HCT116 (cell line): ENCODE data around the gene ROR2. TPM values are rescaled to one million over a fixed set of nuclear protein-coding genes. Genes with fewer than 3 reads are reported as not detected.

Experiments used
- ATAC-seq: fragments of 200-7000 bp; cut with Tn5 transposase; 2 replicates; pipeline ENCODE4 v1.9.1; 2020; ENCODE audit warnings: mild to moderate bottlenecking, moderate library complexity
- BruUV-seq: library from RNA; stranded (reverse); fragments of 400-500 nt; replicated peaks from 2 replicates; lab custom pipeline; 2021; lab: Mats Ljungman, UMichigan
- CTCF ChIA-PET: fragments of 300-600 bp; sonication (Branson Sonifier 250); formaldehyde crosslinking; loops from one replicate; lab custom pipeline; 2021; ENCODE audit warnings: antibody characterized with exemption; lab: Charles Lee
- POLR2A ChIA-PET: fragments of 300-600, 350-600 bp; sonication (Branson Sonifier 250); formaldehyde crosslinking; loops from one replicate; lab custom pipeline; 2021; ENCODE audit warnings: antibody characterized with exemption; lab: Charles Lee
- RAD21 ChIA-PET, 2 experiments: fragments of 300-600 bp; sonication (Branson Sonifier 250); formaldehyde crosslinking; loops; one replicate each; lab custom pipeline; 2023; ENCODE audit warnings: low total read pairs in 2 of 2; ENCODE audit not compliant: uncharacterized antibody in 2 of 2, unreplicated experiment in 2 of 2, low non-redundant PET in 1 of 2; lab: Charles Lee
- DNase-seq: peaks from one replicate; pipeline ENCODE4 v3.0.0-alpha.2; 2010; ENCODE audit warnings: low read depth, low spot score
- H2AFZ ChIP-seq: fragments of 200-600 bp; shearing (Covaris generic), sonication (generic); 2 replicates; pipeline ENCODE4 v1.6.1; 2017; ENCODE audit warnings: low read depth, mixed run types, mixed read lengths, antibody characterized with exemption, low read length; ENCODE audit not compliant: poor library complexity, severe bottlenecking
- H3K27ac ChIP-seq: 2 replicates; pipeline ENCODE4 v1.5.1; 2012; ENCODE audit warnings: low read depth, low read length
- H3K27me3 ChIP-seq: fragments of 200-600 bp; sonication (generic); 2 replicates; pipeline ENCODE4 v1.6.1; 2016; ENCODE audit warnings: mixed run types, low read length, mixed read lengths; ENCODE audit not compliant: insufficient read depth
- H3K36me3 ChIP-seq, 2 experiments: fragments of 200-500 bp in 1 of 2; fragments of 200-600 bp in 1 of 2; sonication (Bioruptor generic) in 1 of 2; sonication (generic) in 1 of 2; 2 replicates each; pipeline versions ENCODE4 v1.5.1 to v1.6.1; 2014 to 2016; ENCODE audit warnings: low read length in 2 of 2, inconsistent platforms in 1 of 2, mixed read lengths in 1 of 2, mixed run types in 1 of 2; ENCODE audit not compliant: insufficient read depth in 2 of 2, control insufficient read depth in 1 of 2
- H3K4me1 ChIP-seq, 2 experiments: fragments of 200-600 bp in 1 of 2; sonication (generic) in 1 of 2; 2 replicates each; pipeline versions ENCODE4 v1.5.1 to v1.6.1; 2012 to 2017; ENCODE audit warnings: low read length in 2 of 2, inconsistent platforms in 1 of 2, mild to moderate bottlenecking in 1 of 2, mixed read lengths in 1 of 2, mixed run types in 1 of 2, moderate library complexity in 1 of 2; ENCODE audit not compliant: insufficient read depth in 2 of 2, control insufficient read depth in 1 of 2
- H3K4me2 ChIP-seq: fragments of 200-600 bp; sonication (generic); 2 replicates; pipeline ENCODE4 v1.6.1; 2017; ENCODE audit warnings: mixed run types, low read length, mixed read lengths
- H3K4me3 ChIP-seq, 2 experiments: fragments of 200-600 bp in 1 of 2; sonication (generic) in 1 of 2; replicated peaks in 1 of 2; 2 replicates each; pipeline ENCODE4 v1.5.1; 2011 to 2016; ENCODE audit warnings: low read length in 2 of 2, control low read depth in 1 of 2, low read depth in 1 of 2, mild to moderate bottlenecking in 1 of 2, mixed read lengths in 1 of 2, mixed run types in 1 of 2
- H3K79me2 ChIP-seq: fragments of 200-600 bp; sonication (generic); 2 replicates; pipeline ENCODE4 v1.6.1; 2017; ENCODE audit warnings: mild to moderate bottlenecking, mixed run types, low read length, moderate library complexity, mixed read lengths; ENCODE audit not compliant: insufficient read depth
- H3K9ac ChIP-seq: fragments of 200-600 bp; sonication (generic); 2 replicates; pipeline ENCODE4 v1.6.1; 2016; ENCODE audit warnings: low read length, mixed read lengths
- H3K9me2 ChIP-seq: fragments of 200-600 bp; sonication (generic), shearing (Covaris generic); 2 replicates; pipeline ENCODE4 v1.6.1; 2017; ENCODE audit warnings: mixed run types, mild to moderate bottlenecking, moderate library complexity; ENCODE audit not compliant: insufficient read depth
- H3K9me3 ChIP-seq, 2 experiments: fragments of 200-500 bp in 1 of 2; fragments of 200-600 bp in 1 of 2; sonication (Bioruptor generic) in 1 of 2; sonication (generic) in 1 of 2; 2 replicates each; pipeline ENCODE4 v1.6.1; 2014 to 2017; ENCODE audit warnings: low read length in 2 of 2, mixed read lengths in 2 of 2, inconsistent platforms in 1 of 2, low read depth in 1 of 2, mild to moderate bottlenecking in 1 of 2, mixed run types in 1 of 2, moderate library complexity in 1 of 2; ENCODE audit not compliant: control insufficient read depth in 1 of 2, insufficient read depth in 1 of 2
- H4K20me1 ChIP-seq: fragments of 200-600 bp; sonication (generic), shearing (Covaris generic); 2 replicates; pipeline ENCODE4 v1.6.1; 2017; ENCODE audit warnings: mixed run types, mild to moderate bottlenecking, moderate library complexity; ENCODE audit not compliant: insufficient read depth
- CBX3 ChIP-seq: IDR thresholded peaks from 2 replicates; pipeline ENCODE4 v1.6.1; 2012; ENCODE audit warnings: low read depth
- EZH2 ChIP-seq: fragments of 200-600 bp; sonication (generic); IDR thresholded peaks from 2 replicates; pipeline ENCODE4 v1.6.1; 2017; ENCODE audit warnings: antibody characterized with exemption, mixed run types
- FOSL1 ChIP-seq: IDR thresholded peaks from 2 replicates; pipeline ENCODE4 v1.6.1; 2012; ENCODE audit warnings: low read depth
- MAX ChIP-seq: IDR thresholded peaks from 2 replicates; pipeline ENCODE4 v1.6.1; 2012
- RAD21 ChIP-seq: IDR thresholded peaks from 2 replicates; pipeline ENCODE4 v1.6.1; 2012; ENCODE audit warnings: low read depth, mild to moderate bottlenecking
- REST ChIP-seq: IDR thresholded peaks from 2 replicates; pipeline ENCODE4 v1.6.1; 2012; ENCODE audit warnings: low read depth
- SIN3A ChIP-seq: IDR thresholded peaks from 2 replicates; pipeline ENCODE4 v1.6.1; 2012; ENCODE audit warnings: low read depth
- SRF ChIP-seq: IDR thresholded peaks from 2 replicates; pipeline ENCODE4 v1.6.1; 2012; ENCODE audit warnings: low read depth
- YY1 ChIP-seq: IDR thresholded peaks from 2 replicates; pipeline ENCODE4 v1.6.1; 2011; ENCODE audit warnings: low read length, low read depth, moderate library complexity, mild to moderate bottlenecking; ENCODE audit not compliant: insufficient replicate concordance; ENCODE audit errors: extremely low read depth
- ZNF274 ChIP-seq: fragments of 200-500 bp; sonication (Bioruptor generic); IDR thresholded peaks from 2 replicates; pipeline ENCODE4 v1.6.1; 2014; ENCODE audit warnings: mild to moderate bottlenecking, low read depth, low read length, inconsistent platforms
- intact Hi-C: fragments of 100-400 bp; cut with micrococcal nuclease; formaldehyde crosslinking; loops from 2 replicates; pipeline ENCODE4 v1.10.0; 2022
- total RNA-seq: library from RNA; stranded (reverse); gene quantifications from one replicate; pipeline ENCODE4 v1.2.1, GENCODE V29; 2021; ENCODE audit not compliant: unreplicated experiment
- TF ChIP-seq, protein P1 (sequence below): IDR thresholded peaks from 2 replicates; pipeline ENCODE4 v1.6.1; 2011; ENCODE audit warnings: mild to moderate bottlenecking, low read length, moderate library complexity; ENCODE audit not compliant: insufficient replicate concordance; ENCODE audit errors: extremely low read depth

Gene ROR2
- total RNA-seq, 1 experiment from 2014 or later = 15.7 TPM

DNA sequence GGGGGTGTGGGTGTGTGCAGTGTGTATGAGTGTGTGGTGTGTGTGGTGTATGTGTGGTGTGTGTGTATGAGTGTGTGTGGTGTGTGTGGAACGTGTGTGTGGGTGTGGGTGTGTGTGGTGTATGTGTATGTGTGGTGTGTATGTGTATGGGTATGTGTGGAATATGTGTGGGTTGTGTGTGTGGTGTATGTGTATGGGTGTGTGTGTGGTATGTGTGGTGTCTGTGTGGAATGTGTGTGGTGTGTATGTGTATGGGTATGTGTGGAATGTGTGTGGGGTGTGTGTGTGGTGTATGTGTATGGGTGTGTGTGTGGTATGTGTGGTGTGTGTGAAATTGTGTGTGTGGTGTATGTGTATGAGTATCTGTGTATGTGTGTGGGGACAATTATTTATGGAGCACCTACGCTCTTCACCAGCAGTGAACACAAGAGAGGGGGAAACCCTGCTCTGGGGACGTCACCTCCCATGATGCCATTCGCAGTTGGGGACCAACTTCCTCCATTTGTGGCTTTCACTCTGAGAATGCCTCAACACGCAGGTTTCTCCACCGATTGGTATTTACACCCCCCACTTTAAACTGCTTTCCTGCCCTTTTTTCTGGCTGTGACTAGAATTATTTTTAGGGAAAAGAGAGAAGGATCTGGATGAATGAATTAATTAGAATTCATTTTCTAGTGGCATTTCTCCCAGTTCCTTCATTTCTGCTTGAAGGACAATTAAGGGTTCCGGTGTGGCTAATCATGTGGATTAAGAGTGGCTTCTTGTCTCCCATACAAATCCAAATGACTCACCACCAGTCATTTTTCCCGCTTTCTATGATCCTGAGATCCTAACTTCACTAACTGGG lies 238.1 kb downstream of the ROR2 start:
- H3K4me2 ChIP-seq = no peak overlapping the region
- H3K9me2 ChIP-seq = no peaks in the 10 kb centered on the region
- CTCF ChIA-PET = no interaction called here
- H3K27ac ChIP-seq = no peak overlapping the region
- no TSS peak for BruUV-seq
- no peaks in the 10 kb centered on the region for H3K9me3 ChIP-seq
- no peaks in the 10 kb centered on the region for H3K79me2 ChIP-seq
- H3K27me3 ChIP-seq = no peaks in the 10 kb centered on the region
- no peak for DNase-seq
- H3K4me1 ChIP-seq = peaks cover 3 to 5% of the 10 kb centered on the region in 2 experiments; a peak in 1 of 4 replicates
- H2AFZ ChIP-seq = peak overlapping the region; percentile 14
- H3K4me3 ChIP-seq = no peak overlapping the region
- intact Hi-C loops = no loop called here
- RAD21 ChIA-PET = no interaction called here
- POLR2A ChIA-PET = no interaction called here
- no peaks in the 10 kb centered on the region for H4K20me1 ChIP-seq
- no peak for TF ChIP-seq REST
- H3K9ac ChIP-seq = no peak overlapping the region
- H3K36me3 ChIP-seq = no peaks in the 10 kb centered on the region
- no peak for ATAC-seq

DNA sequence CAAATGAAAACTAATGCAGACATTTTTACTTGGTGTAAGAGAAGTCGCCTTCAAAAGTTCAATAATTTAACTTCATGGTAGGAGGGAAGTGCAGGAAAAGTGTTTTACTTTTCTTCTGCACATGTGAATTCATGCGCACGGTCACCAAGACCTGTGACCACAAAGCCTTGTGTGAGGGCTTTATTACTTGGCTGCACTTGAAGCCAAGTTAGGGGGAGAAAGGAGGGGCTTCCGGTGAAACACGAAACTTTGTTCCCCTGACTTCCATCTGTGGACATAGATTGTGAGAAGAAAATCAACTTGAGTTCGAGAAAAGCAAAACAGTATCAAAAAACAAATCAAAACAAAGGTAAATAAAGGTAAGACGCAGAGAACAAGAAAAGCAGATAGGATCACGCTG lies 239.9 kb downstream of the ROR2 start:
- RAD21 ChIA-PET = no interaction called here
- CTCF ChIA-PET = no interaction called here
- BruUV-seq = no TSS peak
- no peak overlapping the region for H3K4me3 ChIP-seq
- no peaks in the 10 kb centered on the region for H4K20me1 ChIP-seq
- H3K4me2 ChIP-seq = no peak overlapping the region
- ATAC-seq (no peak), DNase-seq (no peak)
- intact Hi-C loops = no loop called here
- no peak overlapping the region for H3K9ac ChIP-seq
- POLR2A ChIA-PET = no interaction called here
- no peak overlapping the region for H2AFZ ChIP-seq
- H3K79me2 ChIP-seq = no peaks in the 10 kb centered on the region
- H3K27me3 ChIP-seq = no peaks in the 10 kb centered on the region
- no peaks in the 10 kb centered on the region for H3K36me3 ChIP-seq
- no peak overlapping the region for H3K27ac ChIP-seq
- peaks cover 3 to 5% of the 10 kb centered on the region in 2 experiments; a peak in 1 of 4 replicates for H3K4me1 ChIP-seq
- no peaks in the 10 kb centered on the region for H3K9me2 ChIP-seq
- no peak for TF ChIP-seq CBX3
- no peak for TF ChIP-seq ZNF274
- TF ChIP-seq YY1 = no peak
- no peak for TF ChIP-seq FOSL1
- TF ChIP-seq MAX = no peak
- TF ChIP-seq, protein P1, sequence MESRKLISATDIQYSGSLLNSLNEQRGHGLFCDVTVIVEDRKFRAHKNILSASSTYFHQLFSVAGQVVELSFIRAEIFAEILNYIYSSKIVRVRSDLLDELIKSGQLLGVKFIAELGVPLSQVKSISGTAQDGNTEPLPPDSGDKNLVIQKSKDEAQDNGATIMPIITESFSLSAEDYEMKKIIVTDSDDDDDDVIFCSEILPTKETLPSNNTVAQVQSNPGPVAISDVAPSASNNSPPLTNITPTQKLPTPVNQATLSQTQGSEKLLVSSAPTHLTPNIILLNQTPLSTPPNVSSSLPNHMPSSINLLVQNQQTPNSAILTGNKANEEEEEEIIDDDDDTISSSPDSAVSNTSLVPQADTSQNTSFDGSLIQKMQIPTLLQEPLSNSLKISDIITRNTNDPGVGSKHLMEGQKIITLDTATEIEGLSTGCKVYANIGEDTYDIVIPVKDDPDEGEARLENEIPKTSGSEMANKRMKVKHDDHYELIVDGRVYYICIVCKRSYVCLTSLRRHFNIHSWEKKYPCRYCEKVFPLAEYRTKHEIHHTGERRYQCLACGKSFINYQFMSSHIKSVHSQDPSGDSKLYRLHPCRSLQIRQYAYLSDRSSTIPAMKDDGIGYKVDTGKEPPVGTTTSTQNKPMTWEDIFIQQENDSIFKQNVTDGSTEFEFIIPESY = no peak
- no peak for TF ChIP-seq EZH2
- TF ChIP-seq SIN3A = no peak
- TF ChIP-seq SRF = no peak
- TF ChIP-seq RAD21 = no peak
- no peaks in the 10 kb centered on the region for H3K9me3 ChIP-seq
